ENCODE measurements around the gene ANO2.
"Not testable (repeated sequence)": the region's sequence is repeated elsewhere in the genome, so short reads cannot be mapped to it uniquely, and the experiment has no call there.

ANO2 gene

DNA sequence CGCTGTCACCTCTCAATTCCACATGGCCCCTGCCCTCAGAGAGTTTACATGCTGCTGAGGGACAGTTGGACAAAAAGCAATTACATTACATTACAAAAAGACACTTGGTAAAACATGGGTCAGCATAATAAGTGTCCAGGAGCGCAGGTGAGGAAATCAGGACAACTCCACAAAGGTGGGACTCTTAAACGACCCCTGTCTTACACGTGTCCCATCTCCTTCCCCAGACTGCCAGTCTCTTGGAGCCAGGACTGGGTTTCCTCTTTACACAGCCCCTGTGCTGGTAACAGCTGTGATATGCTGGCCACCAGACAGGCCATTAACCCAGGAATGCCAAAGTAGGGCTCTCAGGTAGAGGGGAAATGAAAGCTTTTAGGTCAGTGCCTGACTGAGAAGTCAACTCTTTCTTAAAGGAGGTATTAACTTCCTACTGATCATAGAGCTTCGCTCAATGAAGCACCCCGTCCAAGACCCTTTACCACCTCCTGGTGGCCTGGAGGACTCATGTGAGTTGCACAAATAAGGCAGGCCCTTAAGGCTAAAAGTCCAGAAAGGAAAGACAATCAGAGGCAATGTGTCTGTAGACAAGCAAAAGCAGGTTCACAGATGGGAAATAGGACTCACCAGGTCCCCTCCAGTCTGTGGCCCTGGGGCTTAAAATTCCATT lies 55.5 kb downstream of the ANO2 start:
- peak; percentile 44; the same call in 1 of the 3 replicates for ATAC-seq
- TF ChIP-seq CSDC2 (CRISPR knock-in tag; IDR thresholded peaks at IDR 0.05) (no peak), ZFP3 (CRISPR knock-in tag; IDR thresholded peaks at IDR 0.05) (no peak), SNAI2 (CRISPR knock-in tag; IDR thresholded peaks at IDR 0.05) (no peak), TOX (CRISPR knock-in tag; IDR thresholded peaks at IDR 0.05; ENCODE audit: borderline replicate concordance) (no peak), ZC3H10 (CRISPR knock-in tag; IDR thresholded peaks at IDR 0.05) (no peak), GLIS3 (CRISPR knock-in tag; IDR thresholded peaks at IDR 0.05) (no peak), ISL1 (CRISPR knock-in tag; IDR thresholded peaks at IDR 0.05) (no peak)
- TF ChIP-seq, protein P1, sequence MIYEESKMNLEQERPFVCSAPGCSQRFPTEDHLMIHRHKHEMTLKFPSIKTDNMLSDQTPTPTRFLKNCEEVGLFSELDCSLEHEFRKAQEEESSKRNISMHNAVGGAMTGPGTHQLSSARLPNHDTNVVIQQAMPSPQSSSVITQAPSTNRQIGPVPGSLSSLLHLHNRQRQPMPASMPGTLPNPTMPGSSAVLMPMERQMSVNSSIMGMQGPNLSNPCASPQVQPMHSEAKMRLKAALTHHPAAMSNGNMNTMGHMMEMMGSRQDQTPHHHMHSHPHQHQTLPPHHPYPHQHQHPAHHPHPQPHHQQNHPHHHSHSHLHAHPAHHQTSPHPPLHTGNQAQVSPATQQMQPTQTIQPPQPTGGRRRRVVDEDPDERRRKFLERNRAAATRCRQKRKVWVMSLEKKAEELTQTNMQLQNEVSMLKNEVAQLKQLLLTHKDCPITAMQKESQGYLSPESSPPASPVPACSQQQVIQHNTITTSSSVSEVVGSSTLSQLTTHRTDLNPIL (CRISPR knock-in tag; IDR thresholded peaks at IDR 0.05; ENCODE audit: low read depth): no peak

DNA sequence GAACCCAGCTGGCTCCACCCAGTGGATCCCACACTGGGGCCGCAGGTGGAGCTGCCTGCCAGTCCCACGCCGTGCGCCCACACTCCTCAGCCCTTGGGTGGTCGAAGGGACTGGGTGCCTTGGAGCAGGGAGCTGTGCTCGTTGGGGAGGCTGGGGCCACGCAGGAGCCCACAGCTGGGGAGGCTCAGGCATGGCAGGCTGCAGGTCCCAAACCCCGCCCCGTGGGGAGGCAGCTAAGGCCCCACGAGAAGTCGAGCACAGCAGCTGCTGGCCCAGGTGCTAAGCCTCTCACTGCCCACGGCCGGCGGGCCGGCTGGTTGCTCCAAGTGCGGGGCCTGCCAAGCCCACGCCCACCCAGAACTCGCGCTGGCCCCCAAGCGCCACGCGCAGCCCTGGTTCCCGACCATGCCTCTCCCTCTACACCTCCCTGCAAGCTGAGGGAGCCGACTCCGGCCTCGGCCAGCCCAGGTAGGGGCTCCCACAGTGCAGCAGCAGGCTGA lies 56.2 kb downstream of the ANO2 start:
- ATAC-seq: no peak

DNA sequence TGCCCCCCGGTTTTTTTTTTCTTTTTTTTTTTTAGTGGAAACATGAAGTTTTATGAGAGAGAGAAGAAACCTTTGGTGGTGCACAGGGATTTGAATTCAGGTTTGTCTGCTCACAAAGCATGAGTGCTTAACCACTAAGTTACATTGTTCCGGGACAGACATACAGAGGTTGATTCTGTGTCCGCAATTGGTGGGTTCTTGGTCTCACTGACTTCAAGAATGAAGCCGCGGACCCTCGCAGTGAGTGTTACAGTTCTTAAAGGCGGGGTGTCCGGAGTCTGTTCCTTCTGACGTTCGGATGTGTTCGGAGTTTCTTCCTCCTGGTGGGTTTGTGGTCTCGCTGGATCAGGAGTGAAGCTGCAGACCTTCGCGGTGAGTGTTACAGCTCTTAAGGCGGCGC lies 57.2 kb downstream of the ANO2 start:
- ATAC-seq: not testable (repeated sequence)

More for the DNA sequence above, 56.2 kb downstream of the ANO2 start:
- no peak for TF ChIP-seq CSDC2 (CRISPR knock-in tag; IDR thresholded peaks at IDR 0.05)
- TF ChIP-seq ZFP3 (CRISPR knock-in tag; IDR thresholded peaks at IDR 0.05): no peak
- TF ChIP-seq ZNF8 (CRISPR knock-in tag; IDR thresholded peaks at IDR 0.05): no peak
- TF ChIP-seq TCF4 (CRISPR knock-in tag; IDR thresholded peaks at IDR 0.05; ENCODE audit: borderline replicate concordance): no peak
- TF ChIP-seq GLIS3 (CRISPR knock-in tag; IDR thresholded peaks at IDR 0.05): no peak
- TF ChIP-seq OSR1 (CRISPR knock-in tag; IDR thresholded peaks at IDR 0.05): no peak
- TF ChIP-seq, protein P2, sequence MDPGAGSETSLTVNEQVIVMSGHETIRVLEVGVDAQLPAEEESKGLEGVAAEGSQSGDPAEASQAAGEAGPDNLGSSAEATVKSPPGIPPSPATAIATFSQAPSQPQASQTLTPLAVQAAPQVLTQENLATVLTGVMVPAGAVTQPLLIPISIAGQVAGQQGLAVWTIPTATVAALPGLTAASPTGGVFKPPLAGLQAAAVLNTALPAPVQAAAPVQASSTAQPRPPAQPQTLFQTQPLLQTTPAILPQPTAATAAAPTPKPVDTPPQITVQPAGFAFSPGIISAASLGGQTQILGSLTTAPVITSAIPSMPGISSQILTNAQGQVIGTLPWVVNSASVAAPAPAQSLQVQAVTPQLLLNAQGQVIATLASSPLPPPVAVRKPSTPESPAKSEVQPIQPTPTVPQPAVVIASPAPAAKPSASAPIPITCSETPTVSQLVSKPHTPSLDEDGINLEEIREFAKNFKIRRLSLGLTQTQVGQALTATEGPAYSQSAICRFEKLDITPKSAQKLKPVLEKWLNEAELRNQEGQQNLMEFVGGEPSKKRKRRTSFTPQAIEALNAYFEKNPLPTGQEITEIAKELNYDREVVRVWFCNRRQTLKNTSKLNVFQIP (CRISPR knock-in tag; IDR thresholded peaks at IDR 0.05; ENCODE audit: borderline replicate concordance, low read depth): no peak
- no peak for TF ChIP-seq ARNTL (CRISPR knock-in tag; IDR thresholded peaks at IDR 0.05; ENCODE audit: borderline replicate concordance, low read depth)
- no peak for TF ChIP-seq ESRRG (CRISPR knock-in tag; IDR thresholded peaks at IDR 0.05)
- no peak for TF ChIP-seq ZC3H10 (CRISPR knock-in tag; IDR thresholded peaks at IDR 0.05)

DNA sequence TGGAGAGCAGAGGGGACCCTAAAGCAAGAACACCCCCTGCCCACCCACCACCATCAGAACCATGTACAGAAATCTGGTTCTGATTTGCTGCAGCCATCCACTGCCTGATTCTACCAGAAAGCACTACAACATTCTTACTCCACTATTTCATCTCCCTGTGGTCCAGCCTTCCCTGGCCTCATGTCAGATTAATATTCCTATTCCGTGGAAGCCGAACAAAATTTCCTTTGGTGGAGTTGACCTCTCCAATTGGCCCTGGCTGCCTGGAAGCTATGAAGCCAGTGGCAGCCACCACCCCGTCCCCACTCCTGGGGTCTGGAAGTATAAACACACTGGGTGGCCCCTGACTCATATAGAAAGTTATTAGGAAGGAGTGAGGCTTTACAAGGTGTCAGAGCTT lies 60.2 kb downstream of the ANO2 start:
- no peak for TF ChIP-seq ZNF565 (CRISPR knock-in tag; conservative IDR thresholded peaks at IDR 0.05; ENCODE audit: low read depth)
- TF ChIP-seq PPARA (CRISPR knock-in tag; IDR thresholded peaks at IDR 0.05; ENCODE audit: borderline replicate concordance): no peak
- no peak for TF ChIP-seq BACH2 (CRISPR knock-in tag; IDR thresholded peaks at IDR 0.05; ENCODE audit: borderline replicate concordance)
- no peak for TF ChIP-seq ZFP3 (CRISPR knock-in tag; IDR thresholded peaks at IDR 0.05)
- TF ChIP-seq ISL1 (CRISPR knock-in tag; IDR thresholded peaks at IDR 0.05): no peak
- TF ChIP-seq ESRRG (CRISPR knock-in tag; IDR thresholded peaks at IDR 0.05): no peak
- TF ChIP-seq, protein P3, sequence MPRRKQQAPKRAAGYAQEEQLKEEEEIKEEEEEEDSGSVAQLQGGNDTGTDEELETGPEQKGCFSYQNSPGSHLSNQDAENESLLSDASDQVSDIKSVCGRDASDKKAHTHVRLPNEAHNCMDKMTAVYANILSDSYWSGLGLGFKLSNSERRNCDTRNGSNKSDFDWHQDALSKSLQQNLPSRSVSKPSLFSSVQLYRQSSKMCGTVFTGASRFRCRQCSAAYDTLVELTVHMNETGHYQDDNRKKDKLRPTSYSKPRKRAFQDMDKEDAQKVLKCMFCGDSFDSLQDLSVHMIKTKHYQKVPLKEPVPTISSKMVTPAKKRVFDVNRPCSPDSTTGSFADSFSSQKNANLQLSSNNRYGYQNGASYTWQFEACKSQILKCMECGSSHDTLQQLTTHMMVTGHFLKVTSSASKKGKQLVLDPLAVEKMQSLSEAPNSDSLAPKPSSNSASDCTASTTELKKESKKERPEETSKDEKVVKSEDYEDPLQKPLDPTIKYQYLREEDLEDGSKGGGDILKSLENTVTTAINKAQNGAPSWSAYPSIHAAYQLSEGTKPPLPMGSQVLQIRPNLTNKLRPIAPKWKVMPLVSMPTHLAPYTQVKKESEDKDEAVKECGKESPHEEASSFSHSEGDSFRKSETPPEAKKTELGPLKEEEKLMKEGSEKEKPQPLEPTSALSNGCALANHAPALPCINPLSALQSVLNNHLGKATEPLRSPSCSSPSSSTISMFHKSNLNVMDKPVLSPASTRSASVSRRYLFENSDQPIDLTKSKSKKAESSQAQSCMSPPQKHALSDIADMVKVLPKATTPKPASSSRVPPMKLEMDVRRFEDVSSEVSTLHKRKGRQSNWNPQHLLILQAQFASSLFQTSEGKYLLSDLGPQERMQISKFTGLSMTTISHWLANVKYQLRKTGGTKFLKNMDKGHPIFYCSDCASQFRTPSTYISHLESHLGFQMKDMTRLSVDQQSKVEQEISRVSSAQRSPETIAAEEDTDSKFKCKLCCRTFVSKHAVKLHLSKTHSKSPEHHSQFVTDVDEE (CRISPR knock-in tag; IDR thresholded peaks at IDR 0.05): no peak
- TF ChIP-seq ZNF8 (CRISPR knock-in tag; IDR thresholded peaks at IDR 0.05): no peak
- no peak for TF ChIP-seq TOX (CRISPR knock-in tag; IDR thresholded peaks at IDR 0.05; ENCODE audit: borderline replicate concordance)
- TF ChIP-seq ARNTL (CRISPR knock-in tag; IDR thresholded peaks at IDR 0.05; ENCODE audit: borderline replicate concordance, low read depth): no peak
- no peak for TF ChIP-seq RARB (CRISPR knock-in tag; IDR thresholded peaks at IDR 0.05)
- no peak for TF ChIP-seq GLIS3 (CRISPR knock-in tag; IDR thresholded peaks at IDR 0.05)
- TF ChIP-seq CSDC2 (CRISPR knock-in tag; IDR thresholded peaks at IDR 0.05): no peak
- TF ChIP-seq, protein P4, sequence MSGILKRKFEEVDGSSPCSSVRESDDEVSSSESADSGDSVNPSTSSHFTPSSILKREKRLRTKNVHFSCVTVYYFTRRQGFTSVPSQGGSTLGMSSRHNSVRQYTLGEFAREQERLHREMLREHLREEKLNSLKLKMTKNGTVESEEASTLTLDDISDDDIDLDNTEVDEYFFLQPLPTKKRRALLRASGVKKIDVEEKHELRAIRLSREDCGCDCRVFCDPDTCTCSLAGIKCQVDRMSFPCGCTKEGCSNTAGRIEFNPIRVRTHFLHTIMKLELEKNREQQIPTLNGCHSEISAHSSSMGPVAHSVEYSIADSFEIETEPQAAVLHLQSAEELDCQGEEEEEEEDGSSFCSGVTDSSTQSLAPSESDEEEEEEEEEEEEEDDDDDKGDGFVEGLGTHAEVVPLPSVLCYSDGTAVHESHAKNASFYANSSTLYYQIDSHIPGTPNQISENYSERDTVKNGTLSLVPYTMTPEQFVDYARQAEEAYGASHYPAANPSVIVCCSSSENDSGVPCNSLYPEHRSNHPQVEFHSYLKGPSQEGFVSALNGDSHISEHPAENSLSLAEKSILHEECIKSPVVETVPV (CRISPR knock-in tag; IDR thresholded peaks at IDR 0.05): no peak
- no peak for TF ChIP-seq ZC3H10 (CRISPR knock-in tag; IDR thresholded peaks at IDR 0.05)
- no peak for ATAC-seq

Measured in SK-N-SH treated with all-trans-retinoic acid at 6 μM for 48 hours (cell line).